Thoracic aorta endothelial cell (primary cell): ENCODE measurements around the gene HOXD4. TPM values are rescaled to one million over a fixed set of nuclear protein-coding genes. Genes with fewer than 3 reads are reported as not detected.

Experiments used
- small RNA-seq: library from RNA; depleted of rRNA; stranded (forward); fragments of <200 nt; gene quantifications from one replicate; pipeline ENCODE3, GENCODE V24; 2012
- total RNA-seq: library from RNA; depleted of rRNA; stranded (reverse); fragments of >200 nt; gene quantifications from 2 replicates; pipeline ENCODE4 v1.2.3, GENCODE V29; 2012

The HOXD4 gene
- total RNA-seq: 8.7 TPM in 1 of 2 replicates, not detected in the other

DNA sequence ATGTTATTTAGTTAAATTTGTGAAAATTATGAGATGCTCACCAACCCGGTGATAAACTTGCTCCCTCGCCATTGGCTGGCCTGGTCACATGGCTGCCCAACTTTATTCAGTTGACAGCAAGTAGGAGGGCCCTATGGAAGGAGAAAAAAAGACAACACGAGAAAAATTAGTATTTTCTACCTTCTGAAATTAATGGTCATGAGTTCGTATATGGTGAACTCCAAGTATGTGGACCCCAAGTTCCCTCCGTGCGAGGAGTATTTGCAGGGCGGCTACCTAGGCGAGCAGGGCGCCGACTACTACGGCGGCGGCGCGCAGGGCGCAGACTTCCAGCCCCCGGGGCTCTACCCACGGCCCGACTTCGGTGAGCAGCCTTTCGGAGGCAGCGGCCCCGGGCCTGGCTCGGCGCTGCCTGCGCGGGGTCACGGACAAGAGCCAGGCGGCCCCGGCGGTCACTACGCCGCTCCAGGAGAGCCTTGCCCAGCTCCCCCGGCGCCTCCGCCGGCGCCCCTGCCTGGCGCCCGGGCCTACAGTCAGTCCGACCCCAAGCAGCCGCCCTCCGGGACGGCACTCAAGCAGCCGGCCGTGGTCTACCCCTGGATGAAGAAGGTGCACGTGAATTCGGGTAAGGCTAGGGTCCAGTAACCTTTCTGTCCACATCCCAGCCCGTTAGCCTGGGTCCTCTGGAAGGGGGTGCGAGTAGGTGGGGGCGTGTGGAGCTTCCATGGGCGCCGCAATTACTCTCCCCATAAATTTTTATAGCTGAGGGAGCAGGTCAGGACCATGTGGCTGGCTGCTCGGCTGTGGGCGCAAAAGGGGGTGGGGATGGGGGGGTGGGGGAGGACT, at the start of gene HOXD4:
TSS of gene HOXD4 (plus strand) at position 109 of the 846 bp plus-strand sequence. CDS start at position 193, 84 bp downstream.

DNA sequence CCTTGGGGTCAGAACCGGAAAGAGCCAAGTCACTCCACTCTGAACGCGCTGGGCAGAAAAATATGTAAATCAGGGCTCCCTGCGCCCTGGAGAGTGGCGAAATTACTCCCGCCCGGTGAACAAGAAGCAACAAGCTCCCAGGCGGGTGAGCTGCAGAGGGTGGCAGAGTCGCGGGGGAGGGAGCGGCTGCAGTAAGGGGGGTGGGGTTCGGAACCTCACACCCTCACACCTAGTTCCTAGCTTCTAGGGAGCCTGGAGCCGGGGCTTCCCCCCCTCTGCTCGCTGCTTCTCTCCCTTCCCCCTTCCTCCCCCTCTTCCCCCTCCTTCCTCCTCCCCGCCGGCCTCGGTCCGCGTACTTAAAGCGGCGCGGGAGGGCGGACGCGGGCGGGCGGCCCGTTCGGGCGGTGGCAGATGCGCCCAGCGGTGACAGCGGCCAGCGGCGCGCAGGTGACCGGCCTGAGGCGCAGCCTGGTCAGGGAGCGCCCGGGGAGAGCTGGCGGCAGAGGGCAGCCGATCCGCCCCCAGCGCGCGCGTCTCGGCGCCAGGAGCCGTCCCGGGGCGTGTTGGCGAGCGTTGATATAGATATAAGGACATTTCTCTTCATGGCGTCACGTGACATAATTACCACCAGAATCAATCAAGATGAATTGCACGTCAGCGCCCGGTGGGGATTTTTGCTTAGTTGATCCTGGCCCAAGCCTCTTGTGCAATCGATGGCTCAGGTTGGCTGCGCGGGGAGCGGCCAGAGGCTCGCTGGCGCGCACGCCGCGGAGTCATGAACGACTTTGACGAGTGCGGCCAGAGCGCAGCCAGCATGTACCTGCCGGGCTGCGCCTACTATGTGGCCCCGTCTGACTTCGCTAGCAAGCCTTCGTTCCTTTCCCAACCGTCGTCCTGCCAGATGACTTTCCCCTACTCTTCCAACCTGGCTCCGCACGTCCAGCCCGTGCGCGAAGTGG, 44.5 kb upstream of the HOXD4 start, which contains the start of gene HOXD11:
TSS of gene HOXD11 (plus strand) at position 700 of the 959 bp plus-strand sequence. CDS start at position 776, 76 bp downstream.

GRCh38 chr2:176115883-176116813, 35.2 kb upstream of the HOXD4 start, which contains the start of gene HOXD10:
Gene HOXD10, plus strand, starts transcription at chr2:176116778. Its CDS starts 56 bp downstream, at chr2:176116834.

GRCh38 chr2:176122683-176123410, 28.5 kb upstream of the HOXD4 start, which contains the start of gene HOXD9:
Gene HOXD9, plus strand, starts transcription at chr2:176122719. Its CDS starts 50 bp downstream, at chr2:176122769.

GRCh38 chr2:176128982-176129796, 22.2 kb upstream of the HOXD4 start, which contains the start of gene HOXD8:
Gene HOXD8, plus strand, starts transcription at chr2:176129705. Its CDS starts 662 bp downstream, at chr2:176130367.

DNA sequence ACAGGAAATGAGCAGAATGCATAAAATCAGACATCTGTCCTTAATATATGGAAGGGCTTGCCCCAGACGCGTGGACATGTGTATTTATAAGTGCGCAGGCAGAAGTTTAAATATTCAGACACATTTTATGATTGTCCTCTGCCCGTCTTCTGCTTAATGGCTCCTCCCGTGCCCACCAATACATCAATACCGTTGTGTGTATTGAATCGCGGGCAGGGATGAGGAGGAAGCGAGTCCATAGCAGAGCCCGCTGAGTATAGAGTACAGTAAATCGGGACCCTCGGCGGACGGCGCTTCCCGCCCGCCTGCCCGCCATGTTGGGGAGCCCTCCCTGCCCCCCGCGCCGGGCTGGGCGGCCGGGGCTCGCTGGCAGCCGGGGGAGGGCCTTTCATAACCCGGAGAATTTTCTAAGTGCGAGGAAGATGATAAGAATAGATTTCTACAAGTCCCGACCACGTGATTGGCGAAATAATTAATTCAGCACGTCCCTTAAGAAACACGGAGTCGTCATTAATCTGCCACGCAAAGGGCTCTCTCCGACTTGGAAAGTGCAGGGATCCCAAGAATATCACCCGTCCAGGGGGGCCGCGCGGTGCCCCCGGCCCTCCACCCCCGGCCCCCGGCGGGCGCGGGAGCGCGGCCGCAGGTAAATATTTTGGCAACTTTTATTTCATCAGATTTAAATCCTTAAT, 5.6 kb downstream of the HOXD4 start, which contains the start of gene HOXD3:
TSS of gene HOXD3 (plus strand) at position 501 of the 692 bp plus-strand sequence. CDS start 11,808 bp downstream, outside the sequence.

DNA sequence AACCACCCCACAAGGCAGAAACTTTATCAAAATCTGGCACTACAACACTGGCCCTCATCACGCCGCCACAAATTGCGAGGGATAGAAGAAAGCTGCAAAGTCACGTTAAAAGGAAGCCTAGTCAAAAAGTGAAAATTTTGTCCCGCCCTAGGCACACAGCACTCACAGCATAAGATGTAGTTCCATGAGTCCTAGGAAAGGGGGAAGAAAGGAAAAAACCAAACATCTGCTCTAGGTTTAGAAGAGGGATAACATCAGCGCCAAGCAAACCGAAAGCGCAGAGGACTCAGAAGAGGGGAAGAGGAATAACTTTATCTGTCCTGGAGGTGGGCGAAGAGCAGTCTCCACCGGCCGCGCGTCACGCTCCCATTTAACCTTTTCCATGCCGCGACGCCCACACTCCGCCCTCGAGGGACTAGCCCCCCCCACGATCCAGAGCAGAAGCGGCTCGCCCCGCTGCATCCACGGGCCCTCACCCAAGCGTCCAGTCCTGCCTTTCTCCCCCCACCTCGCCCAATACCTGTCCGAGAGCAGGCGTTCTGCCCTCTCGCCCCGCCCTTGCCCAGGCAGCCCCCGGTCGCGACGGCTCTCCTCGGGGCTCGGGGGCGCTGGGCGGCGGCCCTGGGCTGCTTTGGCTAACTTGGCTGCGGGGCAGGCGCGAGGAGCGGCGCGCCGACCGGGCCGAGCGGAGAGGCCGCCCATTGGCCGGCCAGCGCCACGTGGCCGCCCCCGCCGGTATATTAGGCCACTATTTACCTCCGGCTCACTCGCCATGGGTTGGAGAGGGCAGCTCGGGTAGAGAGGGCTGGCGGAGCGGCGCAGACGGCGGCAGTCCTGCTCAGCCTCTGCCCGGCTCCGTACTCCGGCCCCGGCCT, 36.8 kb downstream of the HOXD4 start, which contains the start of gene HOXD1:
TSS of gene HOXD1 (plus strand) at position 770 of the 875 bp plus-strand sequence. CDS start 134 bp downstream, outside the sequence.

Small RNAs within 50 kb of the gene (small RNA-seq; reads per million reads assigned to genes)
- 22.1 reads per million, percentile 96 among the genes with 10 or more reads in this experiment for gene MIR10B

Other genes starting within 250 kb of the HOXD4 start
- gene LNPK, start 149.3 kb upstream of the HOXD4 start, total RNA-seq: 17.4 and 20.5 TPM in 2 replicates
- gene EVX2, start 67.6 kb upstream of the HOXD4 start, total RNA-seq: not detected in 2 replicates
- gene HOXD13, start 58.8 kb upstream of the HOXD4 start, total RNA-seq: not detected in 2 replicates
- not detected in 2 replicates for gene HOXD12, start 51.8 kb upstream of the HOXD4 start, total RNA-seq
- not detected in 2 replicates for gene HOXD11, start 44.3 kb upstream of the HOXD4 start, total RNA-seq
- gene HOXD10, start 34.8 kb upstream of the HOXD4 start, total RNA-seq: not detected in 2 replicates
- gene HOXD9, start 28.8 kb upstream of the HOXD4 start, total RNA-seq: 2.0 TPM in 1 of 2 replicates, not detected in the other
- gene HOXD8, start 21.8 kb upstream of the HOXD4 start, total RNA-seq: 9.3 TPM in 1 of 2 replicates, not detected in the other
- gene HOXD3, start 5.8 kb downstream of the HOXD4 start, total RNA-seq: 11.2 TPM in 1 of 2 replicates, not detected in the other
- gene HOXD1, start 37.1 kb downstream of the HOXD4 start, total RNA-seq: 15.3 TPM in 1 of 2 replicates, not detected in the other
- 21.8 and 23.6 TPM in 2 replicates for gene MTX2, start 117.9 kb downstream of the HOXD4 start, total RNA-seq